ENCODE data around the gene GNB1L.

Gene GNB1L

GRCh38 chr22:19851291-19852176 is 3.1 kb downstream of the GNB1L start:
- Histone ChIP-seq H3K4me1 (ENCODE audit: control insufficient read depth in 5 of 5, insufficient read depth in 5 of 5, low read length in 5 of 5) (peaks cover 6 to 36% (median 33%) of the 10 kb centered on the region in 5 donors), H3K27ac (ENCODE audit: low read depth, low read length) (no peak overlapping the region), H3K9ac (ENCODE audit: low read length in 5 of 5) (no peak overlapping the region), H3K36me3 (ENCODE audit: control insufficient read depth in 5 of 5, insufficient read depth in 5 of 5, low read length in 5 of 5) (peaks cover 0 to 34% (median 25%) of the 10 kb centered on the region in 5 donors), H3K27me3 (ENCODE audit: control insufficient read depth in 5 of 5, insufficient read depth in 4 of 5, low read length in 5 of 5) (no peaks in the 10 kb centered on the region), H3K4me3 (ENCODE audit: low read depth in 1 of 5, low read length in 5 of 5) (no peak overlapping the region), H3K9me3 (ENCODE audit: control insufficient read depth in 5 of 5, low read length in 5 of 5) (peaks cover 0 to 4% (median 0%) of the 10 kb centered on the region in 5 donors)

GRCh38 chr22:19850763-19851109 is 3.9 kb downstream of the GNB1L start:
- peaks cover 4 to 31% (median 29%) of the 10 kb centered on the region in 5 donors for H3K4me1 ChIP-seq (ENCODE audit: control insufficient read depth in 5 of 5, insufficient read depth in 5 of 5, low read length in 5 of 5)

GRCh38 chr22:19849835-19850762 is 4.6 kb downstream of the GNB1L start:
- Histone ChIP-seq H3K4me1 (ENCODE audit: control insufficient read depth in 5 of 5, insufficient read depth in 5 of 5, low read length in 5 of 5) (peaks cover 2 to 30% (median 24%) of the 10 kb centered on the region in 5 donors), H3K4me3 (ENCODE audit: low read depth in 1 of 5, low read length in 5 of 5) (no peak overlapping the region), H3K9me3 (ENCODE audit: control insufficient read depth in 5 of 5, low read length in 5 of 5) (peaks cover 0 to 4% (median 0%) of the 10 kb centered on the region in 5 donors), H3K27me3 (ENCODE audit: control insufficient read depth in 5 of 5, insufficient read depth in 4 of 5, low read length in 5 of 5) (no peaks in the 10 kb centered on the region), H3K9ac (ENCODE audit: low read length in 5 of 5) (no peak overlapping the region), H3K36me3 (ENCODE audit: control insufficient read depth in 5 of 5, insufficient read depth in 5 of 5, low read length in 5 of 5) (peaks cover 0 to 34% (median 25%) of the 10 kb centered on the region in 5 donors), H3K27ac (ENCODE audit: low read depth, low read length) (no peak overlapping the region)

More at GRCh38 chr22:19850763-19851109, 3.9 kb downstream of the GNB1L start:
- Histone ChIP-seq H3K9me3 (ENCODE audit: control insufficient read depth in 5 of 5, low read length in 5 of 5) (peaks cover 0 to 4% (median 0%) of the 10 kb centered on the region in 5 donors), H3K27ac (ENCODE audit: low read depth, low read length) (no peak overlapping the region), H3K36me3 (ENCODE audit: control insufficient read depth in 5 of 5, insufficient read depth in 5 of 5, low read length in 5 of 5) (peaks cover 0 to 34% (median 25%) of the 10 kb centered on the region in 5 donors), H3K9ac (ENCODE audit: low read length in 5 of 5) (no peak overlapping the region), H3K4me3 (ENCODE audit: low read depth in 1 of 5, low read length in 5 of 5) (no peak overlapping the region), H3K27me3 (ENCODE audit: control insufficient read depth in 5 of 5, insufficient read depth in 4 of 5, low read length in 5 of 5) (no peaks in the 10 kb centered on the region)

- peaks cover 0 to 34% (median 25%) of the 10 kb centered on the region in 5 donors for H3K36me3 ChIP-seq (ENCODE audit: control insufficient read depth in 5 of 5, insufficient read depth in 5 of 5, low read length in 5 of 5)
Measured at GRCh38 chr22:19848298-19849224, 6.1 kb downstream of the GNB1L start.

GRCh38 chr22:19847345-19847632 is 7.4 kb downstream of the GNB1L start:
- H3K9me3 ChIP-seq (ENCODE audit: control insufficient read depth in 5 of 5, low read length in 5 of 5): peaks cover 0 to 4% (median 0%) of the 10 kb centered on the region in 5 donors
- no peak overlapping the region for H3K27ac ChIP-seq (ENCODE audit: low read depth, low read length)
- H3K27me3 ChIP-seq (ENCODE audit: control insufficient read depth in 5 of 5, insufficient read depth in 4 of 5, low read length in 5 of 5): no peaks in the 10 kb centered on the region
- H3K9ac ChIP-seq (ENCODE audit: low read length in 5 of 5): no peak overlapping the region
- no peak overlapping the region for H3K4me3 ChIP-seq (ENCODE audit: low read depth in 1 of 5, low read length in 5 of 5)
- peaks cover 0 to 28% (median 24%) of the 10 kb centered on the region in 5 donors for H3K36me3 ChIP-seq (ENCODE audit: control insufficient read depth in 5 of 5, insufficient read depth in 5 of 5, low read length in 5 of 5)
- peaks cover 0 to 26% (median 20%) of the 10 kb centered on the region in 5 donors for H3K4me1 ChIP-seq (ENCODE audit: control insufficient read depth in 5 of 5, insufficient read depth in 5 of 5, low read length in 5 of 5)

More at GRCh38 chr22:19848298-19849224, 6.1 kb downstream of the GNB1L start:
- Histone ChIP-seq H3K4me1 (ENCODE audit: control insufficient read depth in 5 of 5, insufficient read depth in 5 of 5, low read length in 5 of 5) (peaks cover 0 to 34% (median 30%) of the 10 kb centered on the region in 5 donors), H3K27ac (ENCODE audit: low read depth, low read length) (no peak overlapping the region), H3K27me3 (ENCODE audit: control insufficient read depth in 5 of 5, insufficient read depth in 4 of 5, low read length in 5 of 5) (no peaks in the 10 kb centered on the region), H3K9me3 (ENCODE audit: control insufficient read depth in 5 of 5, low read length in 5 of 5) (peaks cover 0 to 4% (median 0%) of the 10 kb centered on the region in 5 donors), H3K9ac (ENCODE audit: low read length in 5 of 5) (no peak overlapping the region), H3K4me3 (ENCODE audit: low read depth in 1 of 5, low read length in 5 of 5) (no peak overlapping the region)

GRCh38 chr22:19846620-19847344 is 7.9 kb downstream of the GNB1L start:
- H3K4me1 ChIP-seq (ENCODE audit: control insufficient read depth in 5 of 5, insufficient read depth in 5 of 5, low read length in 5 of 5): peaks cover 0 to 26% (median 20%) of the 10 kb centered on the region in 5 donors

GRCh38 chr22:19845054-19845722 is 9.5 kb downstream of the GNB1L start:
- Histone ChIP-seq H3K36me3 (ENCODE audit: control insufficient read depth in 5 of 5, insufficient read depth in 5 of 5, low read length in 5 of 5) (peaks cover 0 to 7% (median 3%) of the 10 kb centered on the region in 5 donors), H3K9ac (ENCODE audit: low read length in 5 of 5) (peak overlapping the region in 1 of 5 donors; percentile 50), H3K27ac (ENCODE audit: low read depth, low read length) (no peak overlapping the region), H3K27me3 (ENCODE audit: control insufficient read depth in 5 of 5, insufficient read depth in 4 of 5, low read length in 5 of 5) (no peaks in the 10 kb centered on the region), H3K4me3 (ENCODE audit: low read depth in 1 of 5, low read length in 5 of 5) (peak overlapping the region in 2 of 5 donors; percentile 33 to 40), H3K9me3 (ENCODE audit: control insufficient read depth in 5 of 5, low read length in 5 of 5) (peaks cover 0 to 4% (median 0%) of the 10 kb centered on the region in 5 donors), H3K4me1 (ENCODE audit: control insufficient read depth in 5 of 5, insufficient read depth in 5 of 5, low read length in 5 of 5) (peaks cover 0 to 24% (median 20%) of the 10 kb centered on the region in 5 donors)

More at GRCh38 chr22:19846620-19847344, 7.9 kb downstream of the GNB1L start:
- H3K9ac ChIP-seq (ENCODE audit: low read length in 5 of 5): no peak overlapping the region
- H3K9me3 ChIP-seq (ENCODE audit: control insufficient read depth in 5 of 5, low read length in 5 of 5): peaks cover 0 to 4% (median 0%) of the 10 kb centered on the region in 5 donors
- H3K36me3 ChIP-seq (ENCODE audit: control insufficient read depth in 5 of 5, insufficient read depth in 5 of 5, low read length in 5 of 5): peaks cover 0 to 23% (median 19%) of the 10 kb centered on the region in 5 donors
- H3K27me3 ChIP-seq (ENCODE audit: control insufficient read depth in 5 of 5, insufficient read depth in 4 of 5, low read length in 5 of 5): no peaks in the 10 kb centered on the region
- no peak overlapping the region for H3K27ac ChIP-seq (ENCODE audit: low read depth, low read length)
- H3K4me3 ChIP-seq (ENCODE audit: low read depth in 1 of 5, low read length in 5 of 5): no peak overlapping the region

- H3K27ac ChIP-seq (ENCODE audit: low read depth, low read length): no peak overlapping the region
- H3K4me1 ChIP-seq (ENCODE audit: control insufficient read depth in 5 of 5, insufficient read depth in 5 of 5, low read length in 5 of 5): peaks cover 0 to 24% (median 20%) of the 10 kb centered on the region in 5 donors
- H3K4me3 ChIP-seq (ENCODE audit: low read depth in 1 of 5, low read length in 5 of 5): peak overlapping the region in 2 of 5 donors; percentile 33 to 40
- H3K9ac ChIP-seq (ENCODE audit: low read length in 5 of 5): peak overlapping the region in 2 of 5 donors; percentile 1 to 68
- H3K27me3 ChIP-seq (ENCODE audit: control insufficient read depth in 5 of 5, insufficient read depth in 4 of 5, low read length in 5 of 5): no peaks in the 10 kb centered on the region
- H3K9me3 ChIP-seq (ENCODE audit: control insufficient read depth in 5 of 5, low read length in 5 of 5): peaks cover 0 to 4% (median 0%) of the 10 kb centered on the region in 5 donors
- H3K36me3 ChIP-seq (ENCODE audit: control insufficient read depth in 5 of 5, insufficient read depth in 5 of 5, low read length in 5 of 5): peaks cover 0 to 2% (median 0%) of the 10 kb centered on the region in 5 donors
Measured at GRCh38 chr22:19844377-19845053, 10.2 kb downstream of the GNB1L start.

Measured in subcutaneous abdominal adipose tissue (tissue), 5 donors.